SK-N-SH treated with all-trans-retinoic acid at 6 μM for 48 hours (cell line): ENCODE measurements around the gene CLIP1.

ENCODE experiments used
- ATAC-seq: fragments of 200-7000 bp; cut with Tn5 transposase; 3 replicates; pipeline ENCODE4 v1.9.1; 2020; ENCODE audit warnings: mild to moderate bottlenecking, moderate library complexity
- ARNTL ChIP-seq: fragments of 450-650 bp; formaldehyde crosslinking; IDR thresholded peaks from 2 replicates; pipeline ENCODE4 v1.5.0; 2020; ENCODE audit warnings: low read depth, mild to moderate bottlenecking, moderate library complexity, borderline replicate concordance
- BACH2 ChIP-seq: fragments of 250-450 bp; sonication (Bioruptor Pico); IDR thresholded peaks from 2 replicates; pipeline ENCODE4 v1.9.0; 2021; ENCODE audit warnings: mild to moderate bottlenecking, borderline replicate concordance
- CSDC2 ChIP-seq: fragments of 250-450 bp; sonication (Bioruptor Pico); IDR thresholded peaks from 2 replicates; pipeline ENCODE4 v1.5.0; 2020; ENCODE audit warnings: mild to moderate bottlenecking, moderate library complexity
- CSRNP3 ChIP-seq: fragments of 250-450 bp; sonication (Bioruptor Pico); IDR thresholded peaks from 2 replicates; pipeline ENCODE4 v1.5.1; 2021; ENCODE audit warnings: mild to moderate bottlenecking, moderate library complexity
- ESRRG ChIP-seq: fragments of 250-450 bp; sonication (Bioruptor Pico); IDR thresholded peaks from 2 replicates; pipeline ENCODE4 v1.6.1; 2021; ENCODE audit warnings: mild to moderate bottlenecking
- GLIS3 ChIP-seq: fragments of 250-450 bp; sonication (Bioruptor Pico); IDR thresholded peaks from 2 replicates; pipeline ENCODE4 v1.5.0; 2020; ENCODE audit warnings: mild to moderate bottlenecking, moderate library complexity
- OSR1 ChIP-seq: fragments of 250-450 bp; sonication (Bioruptor Pico); IDR thresholded peaks from 2 replicates; pipeline ENCODE4 v1.8.0; 2022; ENCODE audit warnings: moderate library complexity, mild to moderate bottlenecking, inconsistent platforms
- PATZ1 ChIP-seq: fragments of 250-450 bp; sonication (Bioruptor Pico); IDR thresholded peaks from 2 replicates; pipeline ENCODE4 v1.8.0; 2020; ENCODE audit warnings: mild to moderate bottlenecking, moderate library complexity, borderline replicate concordance
- PPARA ChIP-seq: fragments of 250-450 bp; sonication (Bioruptor Pico); IDR thresholded peaks from 2 replicates; pipeline ENCODE4 v1.5.0; 2020; ENCODE audit warnings: mild to moderate bottlenecking, borderline replicate concordance
- RARB ChIP-seq: fragments of 250-450 bp; sonication (Bioruptor Pico); IDR thresholded peaks from 2 replicates; pipeline ENCODE4 v1.8.0; 2021; ENCODE audit warnings: mild to moderate bottlenecking, moderate library complexity
- SNAI2 ChIP-seq: fragments of 250-450 bp; sonication (Bioruptor Pico); IDR thresholded peaks from 2 replicates; pipeline ENCODE4 v1.5.0; 2020; ENCODE audit warnings: mild to moderate bottlenecking, moderate library complexity
- TCF4 ChIP-seq: fragments of 250-450 bp; sonication (Bioruptor Pico); IDR thresholded peaks from 2 replicates; pipeline ENCODE4 v1.8.0; 2021; ENCODE audit warnings: mild to moderate bottlenecking, moderate library complexity, borderline replicate concordance
- TOX ChIP-seq: fragments of 250-450 bp; sonication (Bioruptor Pico); IDR thresholded peaks from 2 replicates; pipeline ENCODE4 v1.8.0; 2021; ENCODE audit warnings: mild to moderate bottlenecking, moderate library complexity, borderline replicate concordance
- TSHZ2 ChIP-seq: fragments of 250-450 bp; sonication (Bioruptor Pico); IDR thresholded peaks from 2 replicates; pipeline ENCODE4 v1.5.0; 2020; ENCODE audit warnings: mild to moderate bottlenecking, moderate library complexity
- ZC3H10 ChIP-seq: fragments of 250-450 bp; sonication (Bioruptor Pico); IDR thresholded peaks from 2 replicates; pipeline ENCODE4 v1.5.1; 2021; ENCODE audit warnings: mild to moderate bottlenecking, moderate library complexity
- ZFP3 ChIP-seq: fragments of 250-450 bp; sonication (Bioruptor Pico); IDR thresholded peaks from 2 replicates; pipeline ENCODE4 v1.5.0; 2020; ENCODE audit warnings: mild to moderate bottlenecking, moderate library complexity
- ZNF565 ChIP-seq: fragments of 450-650 bp; formaldehyde crosslinking; conservative IDR thresholded peaks from 2 replicates; pipeline ENCODE4 v1.5.0; 2020; ENCODE audit warnings: low read depth, mild to moderate bottlenecking, moderate library complexity
- ZNF70 ChIP-seq: fragments of 450-650 bp; formaldehyde crosslinking; IDR thresholded peaks from 2 replicates; pipeline ENCODE4 v1.5.0; 2020; ENCODE audit warnings: mild to moderate bottlenecking, moderate library complexity
- ZNF8 ChIP-seq: fragments of 450-650 bp; formaldehyde crosslinking; IDR thresholded peaks from 2 replicates; pipeline ENCODE4 v1.5.0; 2020; ENCODE audit warnings: mild to moderate bottlenecking, moderate library complexity
- TF ChIP-seq, protein P1 (sequence below): fragments of 250-450 bp; sonication (Bioruptor Pico); IDR thresholded peaks from 2 replicates; pipeline ENCODE4 v1.8.0; 2021; ENCODE audit warnings: low read depth, mild to moderate bottlenecking, moderate library complexity, borderline replicate concordance

CLIP1 gene

DNA sequence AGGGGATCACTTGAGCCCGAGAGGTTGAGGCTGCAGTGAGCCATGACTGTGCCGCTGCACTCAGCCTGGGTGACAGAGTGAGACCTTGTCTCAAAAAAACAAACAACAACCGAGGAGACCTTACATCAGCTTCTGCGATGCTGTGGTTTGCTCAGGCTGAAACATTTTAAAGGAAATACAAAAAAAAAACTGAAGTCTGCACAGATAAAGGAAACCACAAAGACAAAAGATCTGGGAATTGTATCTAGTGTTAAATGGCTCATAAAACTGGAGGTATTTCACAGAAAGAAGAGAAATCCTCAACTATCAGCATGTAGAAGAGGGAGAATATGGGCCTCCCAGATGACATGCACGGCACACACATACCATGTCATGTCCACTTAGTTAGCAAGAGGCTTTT is 95.9 kb downstream of the CLIP1 start (continued):
- TF ChIP-seq, protein P1, sequence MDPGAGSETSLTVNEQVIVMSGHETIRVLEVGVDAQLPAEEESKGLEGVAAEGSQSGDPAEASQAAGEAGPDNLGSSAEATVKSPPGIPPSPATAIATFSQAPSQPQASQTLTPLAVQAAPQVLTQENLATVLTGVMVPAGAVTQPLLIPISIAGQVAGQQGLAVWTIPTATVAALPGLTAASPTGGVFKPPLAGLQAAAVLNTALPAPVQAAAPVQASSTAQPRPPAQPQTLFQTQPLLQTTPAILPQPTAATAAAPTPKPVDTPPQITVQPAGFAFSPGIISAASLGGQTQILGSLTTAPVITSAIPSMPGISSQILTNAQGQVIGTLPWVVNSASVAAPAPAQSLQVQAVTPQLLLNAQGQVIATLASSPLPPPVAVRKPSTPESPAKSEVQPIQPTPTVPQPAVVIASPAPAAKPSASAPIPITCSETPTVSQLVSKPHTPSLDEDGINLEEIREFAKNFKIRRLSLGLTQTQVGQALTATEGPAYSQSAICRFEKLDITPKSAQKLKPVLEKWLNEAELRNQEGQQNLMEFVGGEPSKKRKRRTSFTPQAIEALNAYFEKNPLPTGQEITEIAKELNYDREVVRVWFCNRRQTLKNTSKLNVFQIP (CRISPR knock-in tag): no peak
- TF ChIP-seq ARNTL (CRISPR knock-in tag): no peak
- TF ChIP-seq, all 23 proteins: peak for 0

GRCh38 chr12:122323311-122324019 is 99.0 kb downstream of the CLIP1 start:
- no peak for TF ChIP-seq ESRRG (CRISPR knock-in tag)
- TF ChIP-seq TSHZ2 (CRISPR knock-in tag): no peak
- TF ChIP-seq TCF4 (CRISPR knock-in tag): no peak
- no peak for TF ChIP-seq RARB (CRISPR knock-in tag)
- no peak for TF ChIP-seq TOX (CRISPR knock-in tag)
- no peak for TF ChIP-seq ZNF70 (CRISPR knock-in tag)
- no peak for TF ChIP-seq OSR1 (CRISPR knock-in tag)
- no peak for TF ChIP-seq ZNF565
- TF ChIP-seq ZC3H10 (CRISPR knock-in tag): no peak
- ATAC-seq: no peak

DNA sequence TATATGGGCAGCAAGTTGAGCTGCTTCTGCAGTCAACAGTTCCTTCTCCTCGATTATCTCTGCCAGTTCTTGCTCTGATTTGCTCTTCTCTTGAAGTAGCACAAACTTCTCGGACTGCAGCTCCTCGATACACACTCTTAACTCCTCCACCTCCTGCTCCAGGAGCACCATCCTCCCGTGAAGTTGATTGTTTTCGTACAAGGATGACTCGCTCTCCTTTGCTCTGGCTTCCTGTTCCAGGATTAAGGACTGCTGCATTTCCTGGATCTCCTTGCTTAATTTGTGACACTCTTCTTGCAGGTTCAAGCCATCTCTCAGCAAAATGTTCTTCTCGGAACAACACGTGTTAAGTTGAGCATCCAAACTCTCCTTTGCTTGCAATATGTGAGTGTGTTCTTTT is 100.0 kb downstream of the CLIP1 start:
- TF ChIP-seq PATZ1 (CRISPR knock-in tag): no peak
- no peak for TF ChIP-seq TSHZ2 (CRISPR knock-in tag)
- no peak for TF ChIP-seq CSRNP3 (CRISPR knock-in tag)
- TF ChIP-seq ZC3H10 (CRISPR knock-in tag): no peak
- no peak for TF ChIP-seq GLIS3 (CRISPR knock-in tag)
- no peak for TF ChIP-seq ESRRG (CRISPR knock-in tag)
- no peak for TF ChIP-seq ZNF8
- no peak for TF ChIP-seq RARB (CRISPR knock-in tag)
- TF ChIP-seq, protein P1 (CRISPR knock-in tag): no peak
- TF ChIP-seq SNAI2: no peak
- no peak for TF ChIP-seq OSR1 (CRISPR knock-in tag)
- no peak for TF ChIP-seq ZNF70 (CRISPR knock-in tag)
- no peak for TF ChIP-seq ZFP3 (CRISPR knock-in tag)
- TF ChIP-seq TCF4 (CRISPR knock-in tag): no peak
- no peak for TF ChIP-seq ZNF565
- no peak for TF ChIP-seq PPARA (CRISPR knock-in tag)
- no peak for TF ChIP-seq CSDC2 (CRISPR knock-in tag)
- no peak for TF ChIP-seq ARNTL (CRISPR knock-in tag)
- TF ChIP-seq BACH2: no peak
- TF ChIP-seq TOX (CRISPR knock-in tag): no peak
- ATAC-seq: no peak
